ENCODE data around the gene CLSTN2. TPM values are rescaled to one million over a fixed set of nuclear protein-coding genes. Genes with fewer than 3 reads are reported as not detected.

CLSTN2 gene
- total RNA-seq, 1 experiment from 2014 or later = 0.68 TPM

DNA sequence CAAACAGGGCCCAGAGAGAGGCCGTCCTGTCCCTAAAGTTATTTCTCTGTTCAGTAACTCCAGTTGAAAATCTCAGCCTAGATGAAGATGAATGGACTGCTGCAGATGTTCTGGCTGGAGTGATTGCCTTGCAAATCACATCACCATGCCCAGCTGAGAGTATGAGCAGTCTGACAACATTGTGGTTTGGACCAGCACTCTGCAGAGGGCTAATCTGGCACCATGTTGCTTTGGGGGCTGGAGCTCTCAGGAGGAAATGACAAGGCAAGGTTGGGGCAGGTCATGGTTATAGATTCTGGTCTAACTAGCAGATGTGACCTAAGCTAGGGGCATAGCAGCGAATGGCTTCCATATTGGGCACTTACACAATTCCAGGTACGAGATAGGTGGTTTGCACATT is 314.2 kb downstream of the CLSTN2 start:
- Histone ChIP-seq H3T11ph (ENCODE audit: low read length) (no peak overlapping the region), H3K4me1 (ENCODE audit: insufficient read depth, low read length) (peaks cover 4% of the 10 kb centered on the region; the same call in 1 of the 2 replicates), H2BK15ac (ENCODE audit: low read depth, low read length) (no peak overlapping the region), H3K4me2 (ENCODE audit: insufficient read depth, insufficient read length, low read length) (no peak overlapping the region), H2BK120ac (ENCODE audit: low read depth, low read length, poor library complexity, severe bottlenecking) (no peak overlapping the region), H4K91ac (ENCODE audit: insufficient read length, low read depth, low read length) (no peak overlapping the region), H2BK20ac (ENCODE audit: low read depth, low read length, poor library complexity, severe bottlenecking) (no peak overlapping the region), H3K56ac (ENCODE audit: insufficient read length, low read depth, low read length) (no peak overlapping the region), H2BK5ac (ENCODE audit: insufficient read length, low read length) (no peak overlapping the region), H3K4ac (ENCODE audit: low read depth, low read length) (no peak overlapping the region), H3K27me3 (ENCODE audit: insufficient read depth, low read length) (no peaks in the 10 kb centered on the region), H2AFZ (ENCODE audit: low read length) (no peak overlapping the region), H2AK5ac (ENCODE audit: insufficient read length, low read length) (no peak overlapping the region), H3K23ac (ENCODE audit: insufficient read length, low read depth, low read length) (no peak overlapping the region), H3K18ac (ENCODE audit: insufficient read length, low read depth, low read length) (no peak overlapping the region), H3K9me3 (ENCODE audit: control insufficient read depth, low read depth, low read length) (no peaks in the 10 kb centered on the region), H2BK12ac (ENCODE audit: insufficient read length, low read depth, low read length) (no peak overlapping the region), H3K79me2 (ENCODE audit: insufficient read depth, low read length) (no peaks in the 10 kb centered on the region), H3K27ac (ENCODE audit: insufficient read length, low read depth, low read length) (no peak overlapping the region), H3K14ac (ENCODE audit: insufficient read depth, low read length) (no peak overlapping the region), H3K23me2 (ENCODE audit: insufficient read length, low read depth, low read length, poor library complexity, severe bottlenecking) (no peaks in the 10 kb centered on the region), H3K79me1 (ENCODE audit: insufficient read depth, low read depth, low read length, poor library complexity, severe bottlenecking) (no peaks in the 10 kb centered on the region), H4K5ac (ENCODE audit: insufficient read length, low read depth, low read length) (no peak overlapping the region), H3K9ac (ENCODE audit: extremely low read depth, insufficient read length, low read length) (no peak overlapping the region), H4K8ac (replicated peaks; ENCODE audit: insufficient read length, low read depth, low read length) (no peak overlapping the region), H4K20me1 (ENCODE audit: control insufficient read depth, insufficient read depth, insufficient read length) (no peaks in the 10 kb centered on the region)
- TF ChIP-seq, protein P1, sequence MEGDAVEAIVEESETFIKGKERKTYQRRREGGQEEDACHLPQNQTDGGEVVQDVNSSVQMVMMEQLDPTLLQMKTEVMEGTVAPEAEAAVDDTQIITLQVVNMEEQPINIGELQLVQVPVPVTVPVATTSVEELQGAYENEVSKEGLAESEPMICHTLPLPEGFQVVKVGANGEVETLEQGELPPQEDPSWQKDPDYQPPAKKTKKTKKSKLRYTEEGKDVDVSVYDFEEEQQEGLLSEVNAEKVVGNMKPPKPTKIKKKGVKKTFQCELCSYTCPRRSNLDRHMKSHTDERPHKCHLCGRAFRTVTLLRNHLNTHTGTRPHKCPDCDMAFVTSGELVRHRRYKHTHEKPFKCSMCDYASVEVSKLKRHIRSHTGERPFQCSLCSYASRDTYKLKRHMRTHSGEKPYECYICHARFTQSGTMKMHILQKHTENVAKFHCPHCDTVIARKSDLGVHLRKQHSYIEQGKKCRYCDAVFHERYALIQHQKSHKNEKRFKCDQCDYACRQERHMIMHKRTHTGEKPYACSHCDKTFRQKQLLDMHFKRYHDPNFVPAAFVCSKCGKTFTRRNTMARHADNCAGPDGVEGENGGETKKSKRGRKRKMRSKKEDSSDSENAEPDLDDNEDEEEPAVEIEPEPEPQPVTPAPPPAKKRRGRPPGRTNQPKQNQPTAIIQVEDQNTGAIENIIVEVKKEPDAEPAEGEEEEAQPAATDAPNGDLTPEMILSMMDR (conservative IDR thresholded peaks at IDR 0.05) = no peak
- WGBS (ENCODE audit: extremely low coverage, insufficient read length, low lambda C conversion rate) = no CpG with 5 or more reads among the region's 3 CpGs
- H3K36me3 Mint-ChIP-seq (ENCODE audit: insufficient read depth in 1 of 3, low read depth in 3 of 3) = no peaks in the 10 kb centered on the region
- H3K27ac Mint-ChIP-seq = no peak overlapping the region
- peaks cover 36 to 38% of the 10 kb centered on the region in 2 experiments for H3K4me1 Mint-ChIP-seq
- DNase-seq = no peak
- H3K4me3 Mint-ChIP-seq = no peak overlapping the region
- no peaks in the 10 kb centered on the region for H3K27me3 Mint-ChIP-seq (ENCODE audit: low read depth)
- H3K9me3 Mint-ChIP-seq = no peaks in the 10 kb centered on the region; a peak in 1 of 5 replicates

Measured in H9 (cell line).